ENCODE results near the gene LCP1.

LCP1 gene

DNA sequence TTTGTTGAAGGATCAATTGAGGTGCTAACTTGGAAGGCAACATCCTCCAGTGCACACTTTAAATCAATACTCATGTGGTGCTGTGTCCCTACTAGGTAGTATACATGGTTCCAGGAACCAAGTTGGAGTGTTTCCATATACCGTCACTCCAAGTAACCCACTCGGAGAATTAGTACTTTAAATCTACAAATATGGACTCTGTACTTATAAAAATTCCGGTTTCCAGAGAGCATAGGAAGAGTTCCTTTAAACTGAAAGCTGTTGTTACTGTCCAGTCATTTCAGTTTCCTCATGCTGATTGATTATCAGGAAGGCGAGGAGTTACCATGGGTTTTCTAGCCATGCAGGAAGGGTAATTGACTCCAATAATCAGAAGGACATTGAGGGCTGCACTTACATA, 84.3 kb downstream of the LCP1 start:
- DNase-seq = no peak

DNA sequence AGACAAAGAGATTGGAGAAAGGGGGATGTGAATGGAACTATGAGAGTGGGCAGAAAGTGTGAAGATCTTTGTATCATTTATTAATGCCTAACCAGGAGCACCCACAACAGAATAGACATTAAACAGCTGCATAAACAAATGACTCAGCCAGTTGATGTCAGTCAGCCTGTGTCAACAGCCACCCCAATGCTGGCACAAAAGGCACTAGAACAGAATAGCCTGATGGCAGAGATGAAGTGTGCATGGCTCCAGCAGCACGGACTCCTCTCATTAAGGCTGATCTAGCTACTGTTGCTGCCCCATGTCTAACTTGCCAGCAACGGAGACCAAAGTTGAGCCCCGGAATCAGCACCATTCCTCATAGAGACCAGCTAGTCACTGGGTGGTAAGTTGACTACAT, 85.0 kb downstream of the LCP1 start:
- DNase-seq = no peak

DNA sequence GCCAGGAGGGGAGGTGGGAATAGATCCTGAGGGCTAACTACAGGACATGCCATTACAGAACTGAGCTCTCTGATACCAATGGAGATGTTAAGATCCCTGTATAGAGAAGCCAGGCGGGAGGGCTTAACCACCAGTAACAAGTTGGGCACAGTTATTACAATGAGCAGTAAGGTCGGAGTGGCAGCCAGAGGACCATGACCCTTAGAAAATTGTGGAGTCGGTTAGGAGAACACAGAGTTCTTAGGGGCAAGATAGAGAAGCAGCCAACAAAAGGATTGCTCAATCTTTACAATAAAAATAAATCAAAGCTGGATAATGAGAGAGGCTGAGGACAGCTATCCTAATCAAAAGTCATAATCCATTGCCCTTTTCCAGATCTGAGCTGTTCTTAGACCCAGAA, 87.5 kb downstream of the LCP1 start:
- DNase-seq = no peak

DNA sequence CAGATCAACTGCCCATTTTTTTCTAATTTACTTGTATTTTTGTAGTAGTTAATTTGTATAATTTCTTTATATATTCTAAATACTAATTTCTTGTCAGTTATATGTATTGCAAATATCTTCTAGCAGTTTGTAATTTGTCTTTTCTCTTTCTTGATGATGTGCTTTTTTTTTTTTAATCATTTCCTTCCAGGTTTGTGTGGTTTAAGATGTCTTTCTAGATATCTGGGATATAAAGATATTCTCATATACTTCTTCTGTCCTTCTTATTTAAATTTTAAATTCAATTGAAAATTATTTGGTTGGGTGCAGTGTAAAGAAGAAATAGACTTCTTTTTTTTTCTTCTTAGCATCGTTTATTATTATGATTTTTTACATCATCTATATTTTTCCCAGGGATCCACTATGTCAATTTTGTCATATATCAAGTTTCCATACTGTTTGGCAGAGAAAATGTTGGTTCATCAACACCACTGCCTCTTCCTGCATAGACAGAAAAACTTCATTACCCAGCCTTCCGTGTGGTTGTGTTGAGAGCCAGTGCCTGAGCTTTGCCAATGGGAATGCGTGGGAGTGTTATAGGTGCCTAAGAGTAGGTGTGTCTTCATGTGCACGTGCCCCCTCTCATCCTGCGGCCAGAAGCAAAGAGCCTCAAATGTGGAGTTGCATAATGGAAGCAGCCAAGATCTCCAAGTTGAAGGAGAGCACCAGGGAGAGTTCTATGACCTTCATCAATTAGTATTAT, 93.0 kb downstream of the LCP1 start:
- no peak for DNase-seq

DNA sequence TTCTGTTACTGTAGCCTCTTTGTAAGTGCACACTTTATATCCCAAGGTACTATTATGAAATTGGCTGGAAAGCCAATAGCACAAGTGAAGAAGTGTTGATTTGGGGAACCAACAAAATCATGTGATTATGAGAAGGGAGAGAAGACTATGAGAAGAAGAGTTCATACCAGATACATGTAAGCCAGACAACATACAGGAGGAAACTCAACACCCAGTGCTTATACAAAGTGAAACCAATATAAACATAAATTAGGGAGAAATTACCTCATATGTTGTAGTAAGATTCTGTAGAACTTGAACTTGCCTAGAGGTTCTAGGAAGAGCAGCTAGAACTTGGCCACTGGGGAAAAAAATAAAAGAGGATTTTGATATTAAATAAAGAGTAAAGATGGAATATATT, 94.5 kb downstream of the LCP1 start:
- DNase-seq = no peak

DNA sequence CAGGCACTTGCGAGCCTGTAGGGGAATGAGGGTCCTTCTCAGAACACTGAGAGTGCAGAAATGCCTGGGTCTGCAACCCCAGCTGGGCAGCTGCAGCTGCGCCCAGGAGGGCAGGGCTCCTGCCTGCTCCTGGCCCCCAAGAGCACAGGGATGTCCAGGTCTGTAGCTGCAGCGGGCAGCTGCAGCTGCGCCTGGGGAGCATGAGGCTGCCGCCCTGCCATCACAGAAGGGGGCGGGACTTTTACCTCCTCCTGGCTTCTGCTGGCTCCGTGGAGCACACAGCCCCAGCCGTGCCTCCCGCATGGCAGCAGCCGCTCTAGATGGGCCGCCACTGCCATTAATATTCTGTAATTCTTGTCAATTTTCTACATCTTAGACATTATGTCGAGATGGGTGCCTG, 95.0 kb downstream of the LCP1 start:
- DNase-seq = no peak

DNA sequence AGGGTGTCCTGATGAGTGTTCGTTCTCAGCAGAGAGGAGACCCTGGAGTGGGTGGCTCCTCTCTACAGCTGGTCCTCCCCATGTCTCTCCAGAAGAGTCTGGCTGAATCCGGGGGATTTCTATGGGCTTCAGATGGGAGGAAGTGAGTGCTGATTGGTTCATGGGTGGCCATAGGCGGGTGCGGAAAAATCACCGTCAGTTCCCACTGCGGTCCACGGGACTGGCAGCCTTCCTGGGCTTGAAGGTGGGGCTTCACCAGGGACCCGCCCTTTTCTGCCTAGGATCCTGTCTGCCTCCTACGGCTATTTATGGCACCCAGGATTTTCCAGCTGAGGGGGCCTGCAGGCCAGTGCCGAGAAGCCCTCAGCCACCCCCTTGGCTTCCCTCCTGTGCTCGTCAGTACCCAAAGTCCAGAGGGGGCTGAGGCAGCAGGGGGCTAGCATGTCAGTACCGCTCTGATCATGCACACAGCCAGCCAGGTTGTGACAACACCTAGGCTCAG, 95.5 kb downstream of the LCP1 start:
- no peak for DNase-seq

DNA sequence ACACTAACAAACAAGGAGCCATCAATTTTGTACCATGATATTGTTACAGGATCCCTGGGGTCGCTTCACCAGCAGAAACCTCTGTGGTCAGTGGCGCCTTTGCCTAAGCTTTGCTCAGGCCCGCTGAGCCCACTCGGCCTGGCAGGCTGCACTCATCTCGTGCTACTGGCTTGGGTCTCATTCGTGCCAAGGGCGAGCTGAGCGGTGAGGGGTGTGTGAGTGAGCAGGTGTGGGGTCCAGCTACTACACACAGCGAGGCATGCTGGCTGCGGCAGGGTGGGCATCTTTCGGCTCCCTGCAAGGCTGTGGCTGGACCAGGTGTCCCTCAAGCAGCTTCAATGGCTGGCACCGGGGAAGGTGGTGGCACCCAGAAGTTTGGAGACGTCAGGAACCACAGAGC, 96.2 kb downstream of the LCP1 start:
- no peak for DNase-seq

DNA sequence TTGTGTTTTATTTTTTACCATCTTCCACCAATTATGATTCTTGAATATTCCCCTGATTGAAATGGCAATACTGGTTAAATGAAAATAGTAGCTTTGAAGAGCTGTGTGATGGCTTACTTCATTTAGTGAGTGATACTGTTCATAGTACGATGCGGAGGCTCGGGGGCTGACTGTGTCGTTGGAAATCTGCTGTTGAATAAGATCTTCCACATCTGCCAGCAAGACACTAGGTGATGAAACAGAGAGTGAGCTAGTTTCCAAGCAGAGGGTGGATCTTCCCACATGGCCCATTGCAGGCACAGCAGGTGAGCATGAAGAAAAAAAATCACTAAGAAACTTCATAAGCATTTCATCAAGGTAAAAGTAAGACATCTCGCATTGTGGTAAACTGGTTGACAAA, 99.7 kb downstream of the LCP1 start:
- DNase-seq = no peak

DNA sequence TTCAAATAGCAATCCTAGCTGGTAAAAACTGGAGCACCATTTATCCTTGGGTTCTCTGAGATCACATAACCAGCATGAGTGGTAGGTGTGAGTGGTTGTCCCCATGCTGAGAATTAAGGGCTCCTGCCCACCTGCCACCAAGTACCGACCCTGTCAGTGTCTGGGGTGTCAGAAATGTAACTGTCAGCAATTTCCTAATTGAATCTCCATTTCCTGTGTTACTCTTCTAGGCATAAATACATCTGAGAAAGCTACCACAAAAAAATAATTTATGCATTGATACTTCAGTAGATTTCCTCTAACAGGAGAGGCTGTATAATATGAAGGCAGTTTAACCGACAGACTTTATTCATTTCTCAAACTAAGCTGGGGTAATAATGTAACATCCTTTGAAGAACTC, 102.2 kb downstream of the LCP1 start:
- no peak for DNase-seq

DNA sequence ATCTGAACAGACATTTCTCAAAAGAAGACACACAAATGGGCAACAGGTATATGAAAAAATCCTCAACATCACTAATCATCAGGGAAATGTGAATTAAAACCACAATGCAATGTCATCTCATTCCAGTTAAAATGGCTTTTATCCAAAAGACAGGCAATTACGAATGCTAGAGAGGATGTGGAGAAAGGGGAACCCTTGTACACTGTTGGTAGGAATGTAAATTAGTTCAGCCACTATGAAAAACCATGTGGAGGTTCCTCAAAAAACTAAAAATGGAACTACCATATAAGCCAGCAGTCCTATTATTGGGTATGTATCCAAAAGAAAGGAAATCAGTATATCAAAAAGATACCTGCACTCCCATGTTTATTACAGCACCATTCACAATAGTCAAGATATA, 104.7 kb downstream of the LCP1 start:
- DNase-seq = no peak

DNA sequence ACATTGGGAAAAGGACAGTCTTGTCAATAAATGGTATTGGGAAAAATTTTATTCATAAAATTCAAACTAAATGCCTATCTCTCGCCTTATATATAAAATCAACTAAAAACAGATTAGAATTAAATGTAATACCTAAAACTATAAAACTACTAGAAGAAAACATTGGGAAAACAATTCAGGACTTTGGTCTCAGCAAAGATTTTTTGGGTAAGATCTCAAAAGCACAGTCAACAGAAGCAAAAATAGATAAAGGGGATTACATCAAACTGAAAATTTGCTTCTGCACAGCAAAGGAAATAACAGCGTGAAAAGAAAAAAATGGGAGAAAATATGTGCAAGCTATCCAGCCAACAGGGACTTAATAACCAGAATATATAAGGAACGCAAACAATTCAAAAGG, 105.2 kb downstream of the LCP1 start:
- no peak for DNase-seq
